ENCODE measurements around the gene CCNA2. TPM values are rescaled to one million over a fixed set of nuclear protein-coding genes. Genes with fewer than 3 reads are reported as not detected.

CCNA2 gene
- total and polyA plus RNA-seq, 9 of the 15 experiments (the other 6 are each of a cell fraction or from before 2014, with no cell fraction given) = 37.1 to 197 (median 154) TPM

DNA sequence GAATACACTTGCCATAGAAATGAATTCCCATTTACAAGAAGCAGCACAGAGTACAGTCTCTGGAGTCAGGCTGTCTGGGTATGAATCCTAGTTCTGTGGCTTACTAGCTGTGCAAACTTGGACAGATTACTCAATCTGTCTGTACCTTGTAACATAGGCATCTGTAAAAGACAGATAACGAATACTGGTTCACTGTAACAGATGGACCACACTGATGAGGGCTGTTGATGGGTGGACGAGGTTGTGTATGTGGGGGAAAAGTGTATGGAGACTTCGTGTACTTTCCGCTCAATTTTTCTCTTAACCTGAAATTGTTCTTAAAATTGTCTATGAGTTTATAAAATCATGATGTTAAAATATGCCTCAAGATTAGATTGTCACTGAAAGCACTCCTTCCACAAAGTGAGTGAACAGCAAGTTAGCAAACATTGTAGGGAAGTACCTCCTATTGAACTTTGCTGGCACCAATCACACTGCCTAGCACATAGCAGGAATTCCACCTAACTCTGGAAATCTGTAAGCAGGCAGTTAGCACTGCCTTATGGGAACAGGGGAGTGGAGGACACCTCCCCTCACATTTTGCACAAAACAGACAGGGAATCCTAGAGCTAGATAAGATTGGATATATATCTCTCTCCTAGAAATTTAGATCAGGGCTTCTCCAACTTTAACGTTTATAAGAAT lies 29.0 kb downstream of the CCNA2 start (continued):
- TF ChIP-seq, protein P1, sequence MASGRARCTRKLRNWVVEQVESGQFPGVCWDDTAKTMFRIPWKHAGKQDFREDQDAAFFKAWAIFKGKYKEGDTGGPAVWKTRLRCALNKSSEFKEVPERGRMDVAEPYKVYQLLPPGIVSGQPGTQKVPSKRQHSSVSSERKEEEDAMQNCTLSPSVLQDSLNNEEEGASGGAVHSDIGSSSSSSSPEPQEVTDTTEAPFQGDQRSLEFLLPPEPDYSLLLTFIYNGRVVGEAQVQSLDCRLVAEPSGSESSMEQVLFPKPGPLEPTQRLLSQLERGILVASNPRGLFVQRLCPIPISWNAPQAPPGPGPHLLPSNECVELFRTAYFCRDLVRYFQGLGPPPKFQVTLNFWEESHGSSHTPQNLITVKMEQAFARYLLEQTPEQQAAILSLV (tag; IDR thresholded peaks at IDR 0.05) = no peak
- TF ChIP-seq RBFOX2 (IDR thresholded peaks at IDR 0.05; ENCODE audit: low read depth, low read length) = no peak
- peak; percentile 32; the same call in 1 of the 2 replicates for TF ChIP-seq EP400 (IDR thresholded peaks at IDR 0.05)
- TF ChIP-seq ZNF445 (CRISPR knock-in tag; IDR thresholded peaks at IDR 0.05; ENCODE audit: low read depth) = no peak
- TF ChIP-seq KHSRP (IDR thresholded peaks at IDR 0.05) = peak; percentile 68; the same call in 1 of the 2 replicates
- TF ChIP-seq POLR2AphosphoS5 (IDR thresholded peaks at IDR 0.05; ENCODE audit: control insufficient read depth, insufficient read depth, low read depth, low read length) = peak; percentile 97
- no peak for TF ChIP-seq GTF2F1 (IDR thresholded peaks at IDR 0.05; ENCODE audit: low read depth, low read length)
- TF ChIP-seq, protein P2, sequence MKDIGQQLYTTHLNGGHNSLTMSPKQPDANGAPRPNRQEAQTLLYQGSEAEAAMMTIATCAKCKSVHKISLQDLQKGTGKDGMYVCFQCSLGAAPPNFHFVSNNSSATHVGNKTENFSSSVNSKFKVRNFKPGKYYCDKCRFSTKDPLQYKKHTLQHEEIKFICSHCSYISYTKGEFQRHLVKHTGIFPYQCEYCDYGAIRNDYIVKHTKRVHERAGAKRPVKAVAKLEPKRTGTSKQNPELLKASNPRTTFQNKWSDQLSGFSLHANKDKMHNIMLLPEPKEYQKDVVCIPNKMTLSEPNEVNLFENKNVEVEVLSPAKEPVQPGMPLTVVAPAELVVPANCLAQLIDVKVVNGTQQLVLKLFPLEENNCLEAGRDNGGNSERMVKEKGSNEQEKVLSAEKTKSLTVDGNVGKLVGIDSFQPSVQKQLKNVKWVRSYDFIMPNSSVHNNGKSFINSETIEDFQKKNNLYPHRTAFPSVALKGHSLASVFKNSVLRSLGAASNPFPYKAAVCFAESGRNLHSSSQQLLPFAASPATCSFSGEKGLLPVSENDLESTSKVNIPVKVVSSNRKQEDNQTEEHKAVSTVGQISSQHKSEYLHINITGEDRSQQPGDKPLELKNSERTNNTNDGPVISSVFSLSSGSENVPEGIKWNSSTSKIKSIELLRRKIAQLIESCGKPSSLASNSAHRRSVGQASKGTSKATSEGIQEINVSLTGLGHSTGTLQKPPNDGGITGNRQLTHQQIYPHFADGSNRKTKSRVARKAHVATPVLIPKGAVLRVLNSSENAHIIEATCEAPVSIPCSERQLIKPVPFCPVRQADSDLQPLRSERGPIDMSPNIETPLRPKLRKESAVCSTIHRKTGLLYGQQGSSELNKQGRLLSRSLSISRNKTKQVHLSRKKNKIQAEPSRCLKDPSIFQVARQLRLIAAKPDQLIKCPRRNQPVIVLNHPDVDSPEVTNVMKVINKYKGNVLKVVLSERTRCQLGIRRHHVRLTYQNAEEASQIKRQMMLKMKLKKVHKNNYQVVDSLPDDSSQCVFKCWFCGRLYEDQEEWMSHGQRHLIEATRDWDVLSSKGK (CRISPR knock-in tag; IDR thresholded peaks at IDR 0.05) = no peak
- no peak for TF ChIP-seq ZNF77 (CRISPR knock-in tag; IDR thresholded peaks at IDR 0.05)
- TF ChIP-seq CTBP1 (IDR thresholded peaks at IDR 0.05; ENCODE audit: borderline replicate concordance) = peak; percentile 60; the same call in 1 of the 2 replicates
- peak; percentile 57; the same call in 1 of the 2 replicates for TF ChIP-seq RUNX1 (IDR thresholded peaks at IDR 0.05; ENCODE audit: low read depth)
- TF ChIP-seq, protein P3, sequence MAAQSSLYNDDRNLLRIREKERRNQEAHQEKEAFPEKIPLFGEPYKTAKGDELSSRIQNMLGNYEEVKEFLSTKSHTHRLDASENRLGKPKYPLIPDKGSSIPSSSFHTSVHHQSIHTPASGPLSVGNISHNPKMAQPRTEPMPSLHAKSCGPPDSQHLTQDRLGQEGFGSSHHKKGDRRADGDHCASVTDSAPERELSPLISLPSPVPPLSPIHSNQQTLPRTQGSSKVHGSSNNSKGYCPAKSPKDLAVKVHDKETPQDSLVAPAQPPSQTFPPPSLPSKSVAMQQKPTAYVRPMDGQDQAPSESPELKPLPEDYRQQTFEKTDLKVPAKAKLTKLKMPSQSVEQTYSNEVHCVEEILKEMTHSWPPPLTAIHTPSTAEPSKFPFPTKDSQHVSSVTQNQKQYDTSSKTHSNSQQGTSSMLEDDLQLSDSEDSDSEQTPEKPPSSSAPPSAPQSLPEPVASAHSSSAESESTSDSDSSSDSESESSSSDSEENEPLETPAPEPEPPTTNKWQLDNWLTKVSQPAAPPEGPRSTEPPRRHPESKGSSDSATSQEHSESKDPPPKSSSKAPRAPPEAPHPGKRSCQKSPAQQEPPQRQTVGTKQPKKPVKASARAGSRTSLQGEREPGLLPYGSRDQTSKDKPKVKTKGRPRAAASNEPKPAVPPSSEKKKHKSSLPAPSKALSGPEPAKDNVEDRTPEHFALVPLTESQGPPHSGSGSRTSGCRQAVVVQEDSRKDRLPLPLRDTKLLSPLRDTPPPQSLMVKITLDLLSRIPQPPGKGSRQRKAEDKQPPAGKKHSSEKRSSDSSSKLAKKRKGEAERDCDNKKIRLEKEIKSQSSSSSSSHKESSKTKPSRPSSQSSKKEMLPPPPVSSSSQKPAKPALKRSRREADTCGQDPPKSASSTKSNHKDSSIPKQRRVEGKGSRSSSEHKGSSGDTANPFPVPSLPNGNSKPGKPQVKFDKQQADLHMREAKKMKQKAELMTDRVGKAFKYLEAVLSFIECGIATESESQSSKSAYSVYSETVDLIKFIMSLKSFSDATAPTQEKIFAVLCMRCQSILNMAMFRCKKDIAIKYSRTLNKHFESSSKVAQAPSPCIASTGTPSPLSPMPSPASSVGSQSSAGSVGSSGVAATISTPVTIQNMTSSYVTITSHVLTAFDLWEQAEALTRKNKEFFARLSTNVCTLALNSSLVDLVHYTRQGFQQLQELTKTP (IDR thresholded peaks at IDR 0.05; ENCODE audit: low read depth in 1 of 2, partially characterized antibody in 2 of 2) = peak in 1 of 2 experiments; percentile 86
- TF ChIP-seq, protein P4, sequence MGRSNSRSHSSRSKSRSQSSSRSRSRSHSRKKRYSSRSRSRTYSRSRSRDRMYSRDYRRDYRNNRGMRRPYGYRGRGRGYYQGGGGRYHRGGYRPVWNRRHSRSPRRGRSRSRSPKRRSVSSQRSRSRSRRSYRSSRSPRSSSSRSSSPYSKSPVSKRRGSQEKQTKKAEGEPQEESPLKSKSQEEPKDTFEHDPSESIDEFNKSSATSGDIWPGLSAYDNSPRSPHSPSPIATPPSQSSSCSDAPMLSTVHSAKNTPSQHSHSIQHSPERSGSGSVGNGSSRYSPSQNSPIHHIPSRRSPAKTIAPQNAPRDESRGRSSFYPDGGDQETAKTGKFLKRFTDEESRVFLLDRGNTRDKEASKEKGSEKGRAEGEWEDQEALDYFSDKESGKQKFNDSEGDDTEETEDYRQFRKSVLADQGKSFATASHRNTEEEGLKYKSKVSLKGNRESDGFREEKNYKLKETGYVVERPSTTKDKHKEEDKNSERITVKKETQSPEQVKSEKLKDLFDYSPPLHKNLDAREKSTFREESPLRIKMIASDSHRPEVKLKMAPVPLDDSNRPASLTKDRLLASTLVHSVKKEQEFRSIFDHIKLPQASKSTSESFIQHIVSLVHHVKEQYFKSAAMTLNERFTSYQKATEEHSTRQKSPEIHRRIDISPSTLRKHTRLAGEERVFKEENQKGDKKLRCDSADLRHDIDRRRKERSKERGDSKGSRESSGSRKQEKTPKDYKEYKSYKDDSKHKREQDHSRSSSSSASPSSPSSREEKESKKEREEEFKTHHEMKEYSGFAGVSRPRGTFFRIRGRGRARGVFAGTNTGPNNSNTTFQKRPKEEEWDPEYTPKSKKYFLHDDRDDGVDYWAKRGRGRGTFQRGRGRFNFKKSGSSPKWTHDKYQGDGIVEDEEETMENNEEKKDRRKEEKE (IDR thresholded peaks at IDR 0.05; ENCODE audit: borderline replicate concordance in 1 of 2, control insufficient read depth in 1 of 2, low read depth in 2 of 2, low read length in 1 of 2) = 0 out of 4 replicates have a peak, but pooled peaks of 1 of the 2 experiments have one; percentile 48
- peak; percentile 90 to 98; a peak in 3 of 4 replicates for TF ChIP-seq RCOR1 (IDR thresholded peaks at IDR 0.05; ENCODE audit: borderline replicate concordance in 1 of 2, low read depth in 2 of 2, low read length in 2 of 2)

Data from K562 (cell line).